Lung (tissue), 12 donors: Measurements from ENCODE around the gene ADAMTS12. TPM values are rescaled to one million over a fixed set of nuclear protein-coding genes. Genes with fewer than 3 reads are reported as not detected.

Experiments
- ATAC-seq: fragments of 200-7000 bp; cut with Tn5 transposase; one replicate; pipeline ENCODE4 v1.9.1; 2020; ENCODE audit warnings: moderate number of reproducible peaks; ENCODE audit not compliant: insufficient read depth, low FRiP score
- DNase-seq, 3 donors: peaks; one replicate each; pipeline ENCODE4 v3.0.0-alpha.2; 2013 to 2017
- H3K27ac ChIP-seq, 2 donors: one replicate each; pipeline ENCODE4 v1.5.1; 2013; ENCODE audit warnings: mild to moderate bottlenecking in 2 of 2, moderate library complexity in 2 of 2, control low read depth in 1 of 2, inconsistent platforms in 1 of 2, low read depth in 1 of 2, low read length in 1 of 2
- H3K27me3 ChIP-seq, 3 donors: one replicate each; pipeline ENCODE4 v1.5.1; 2013; ENCODE audit warnings: low read length in 2 of 3; ENCODE audit not compliant: control insufficient read depth in 3 of 3, insufficient read depth in 3 of 3
- H3K36me3 ChIP-seq, 4 donors: one replicate each; pipeline ENCODE4 v1.5.1; 2013; ENCODE audit warnings: low read length in 4 of 4, mild to moderate bottlenecking in 1 of 4, moderate library complexity in 1 of 4; ENCODE audit not compliant: control insufficient read depth in 4 of 4, insufficient read depth in 4 of 4
- H3K4me1 ChIP-seq, 5 donors: one replicate each; pipeline ENCODE4 v1.5.1; 2013; ENCODE audit warnings: low read length in 5 of 5, mild to moderate bottlenecking in 2 of 5, moderate library complexity in 1 of 5; ENCODE audit not compliant: control insufficient read depth in 5 of 5, insufficient read depth in 5 of 5
- H3K4me3 ChIP-seq: one replicate; pipeline ENCODE4 v1.5.1; 2013; ENCODE audit warnings: mild to moderate bottlenecking, control low read depth, moderate library complexity
- H3K9ac ChIP-seq, 2 donors: one replicate each; pipeline ENCODE4 v1.5.1; 2013; ENCODE audit warnings: low read length in 2 of 2, control low read depth in 1 of 2; ENCODE audit not compliant: insufficient read depth in 1 of 2
- H3K9me3 ChIP-seq, 4 donors: one replicate each; pipeline ENCODE4 v1.5.1; 2013; ENCODE audit warnings: low read length in 3 of 4, mild to moderate bottlenecking in 1 of 4, moderate library complexity in 1 of 4; ENCODE audit not compliant: control insufficient read depth in 4 of 4, insufficient read depth in 3 of 4
- CTCF ChIP-seq: IDR thresholded peaks from 2 replicates; pipeline ENCODE4 v1.5.1; 2012; ENCODE audit warnings: mild to moderate bottlenecking; ENCODE audit errors: control extremely low read depth, extremely low read depth
- WGBS, 2 donors: extraction: QIAGEN DNeasy Blood & Tissue Kit; methylation state at CpG; one replicate each; pipeline ENCODE4 v1.1.7; 2013; 5-methylcytosine and 5-hydroxymethylcytosine counted together
- polyA plus RNA-seq, 2 donors: library from polyadenylated mRNA; stranded (reverse); fragments of 200-250 nt; gene quantifications; one replicate each; pipeline ENCODE4 v1.2.1, GENCODE V29; 2013
- total RNA-seq, 2 donors: library from RNA; depleted of rRNA in 1 of 2; stranded (reverse); fragments of >200 nt in 1 of 2; gene quantifications; one replicate each; pipeline ENCODE4 v1.2.1, GENCODE V29; 2014 to 2021
- donor health status: control.
- donor health status: control.
- donor health status: Bipolar disorder and iron deficiency.
- donor health status: healthy.
- donor health status: DM: yes; HTN: yes; CAD: no.

The ADAMTS12 gene
- total and polyA plus RNA-seq, 4 donors, result 1.3 to 55.1 (median 4.3) TPM

GRCh38 chr5:33763435-33763834, 128.4 kb downstream of the ADAMTS12 start:
- WGBS, 2 donors, result 85 to 91% methylated on average over 2 of the region's 2 CpGs

GRCh38 chr5:33762859-33763258, 128.9 kb downstream of the ADAMTS12 start:
- Histone ChIP-seq H3K9me3 (peaks cover 0 to 1% (median 0%) of the 10 kb centered on the region in 4 donors), H3K4me1 (peaks cover 0 to 9% (median 3%) of the 10 kb centered on the region in 5 donors), H3K9ac (no peak overlapping the region), H3K4me3 (no peak overlapping the region), H3K27me3 (no peaks in the 10 kb centered on the region), H3K27ac (no peak overlapping the region), H3K36me3 (no peaks in the 10 kb centered on the region)
- ATAC-seq (no peak), DNase-seq (no peak)
- TF ChIP-seq CTCF, result no peak
- WGBS, 2 donors, result 56 to 59% methylated on average over 1 of the region's 1 CpG

More at GRCh38 chr5:33763435-33763834, 128.4 kb downstream of the ADAMTS12 start:
- H3K4me3 ChIP-seq, result no peak overlapping the region
- DNase-seq, result no peak
- no peaks in the 10 kb centered on the region for H3K36me3 ChIP-seq
- peaks cover 0 to 10% (median 3%) of the 10 kb centered on the region in 5 donors for H3K4me1 ChIP-seq
- H3K27me3 ChIP-seq, result no peaks in the 10 kb centered on the region
- no peak overlapping the region for H3K9ac ChIP-seq
- no peak for TF ChIP-seq CTCF
- peaks cover 0 to 1% (median 0%) of the 10 kb centered on the region in 4 donors for H3K9me3 ChIP-seq
- no peak overlapping the region for H3K27ac ChIP-seq
- ATAC-seq, result no peak

GRCh38 chr5:33761139-33761538, 130.7 kb downstream of the ADAMTS12 start:
- no peak overlapping the region for H3K4me3 ChIP-seq
- H3K36me3 ChIP-seq, result no peaks in the 10 kb centered on the region
- no peak for TF ChIP-seq CTCF
- no peaks in the 10 kb centered on the region for H3K27me3 ChIP-seq
- no peak overlapping the region for H3K9ac ChIP-seq
- no peak for DNase-seq
- H3K9me3 ChIP-seq, result peaks cover 0 to 1% (median 0%) of the 10 kb centered on the region in 4 donors
- 66 to 82% methylated on average over 4 of the region's 4 CpGs for WGBS, 2 donors
- ATAC-seq, result no peak
- H3K4me1 ChIP-seq, result peaks cover 0 to 10% (median 3%) of the 10 kb centered on the region in 5 donors
- H3K27ac ChIP-seq, result no peak overlapping the region

GRCh38 chr5:33758737-33759136, 133.1 kb downstream of the ADAMTS12 start:
- no peak for TF ChIP-seq CTCF
- Histone ChIP-seq H3K4me3 (no peak overlapping the region), H3K27me3 (no peaks in the 10 kb centered on the region), H3K4me1 (peaks cover 0 to 11% (median 0%) of the 10 kb centered on the region in 5 donors), H3K9me3 (peaks cover 0 to 1% (median 0%) of the 10 kb centered on the region in 4 donors), H3K27ac (no peak overlapping the region), H3K9ac (no peak overlapping the region), H3K36me3 (no peaks in the 10 kb centered on the region)
- no peak for ATAC-seq
- WGBS, 2 donors, result 84 to 89% methylated on average over 2 of the region's 2 CpGs
- DNase-seq, result no peak
